Fibroblast of lung (primary cell): ENCODE data around the gene ZNF669.

Experiments
- EZH2 ChIP-seq: IDR thresholded peaks from 2 replicates; pipeline ENCODE4 v1.5.1; 2012; ENCODE audit warnings: low read length, control low read depth, mild to moderate bottlenecking; ENCODE audit errors: missing control alignments
- TF ChIP-seq, protein P1 (sequence below), 2 donors: IDR thresholded peaks in 1 of 2; conservative IDR thresholded peaks in 1 of 2; 1 replicate in 1 of 2; 2 replicates in 1 of 2; pipeline ENCODE4 v1.5.1; 2011 to 2012; ENCODE audit warnings: low read length in 2 of 2, control low read depth in 1 of 2, inconsistent platforms in 1 of 2, low read depth in 1 of 2, mild to moderate bottlenecking in 1 of 2

- TF ChIP-seq, protein P1, sequence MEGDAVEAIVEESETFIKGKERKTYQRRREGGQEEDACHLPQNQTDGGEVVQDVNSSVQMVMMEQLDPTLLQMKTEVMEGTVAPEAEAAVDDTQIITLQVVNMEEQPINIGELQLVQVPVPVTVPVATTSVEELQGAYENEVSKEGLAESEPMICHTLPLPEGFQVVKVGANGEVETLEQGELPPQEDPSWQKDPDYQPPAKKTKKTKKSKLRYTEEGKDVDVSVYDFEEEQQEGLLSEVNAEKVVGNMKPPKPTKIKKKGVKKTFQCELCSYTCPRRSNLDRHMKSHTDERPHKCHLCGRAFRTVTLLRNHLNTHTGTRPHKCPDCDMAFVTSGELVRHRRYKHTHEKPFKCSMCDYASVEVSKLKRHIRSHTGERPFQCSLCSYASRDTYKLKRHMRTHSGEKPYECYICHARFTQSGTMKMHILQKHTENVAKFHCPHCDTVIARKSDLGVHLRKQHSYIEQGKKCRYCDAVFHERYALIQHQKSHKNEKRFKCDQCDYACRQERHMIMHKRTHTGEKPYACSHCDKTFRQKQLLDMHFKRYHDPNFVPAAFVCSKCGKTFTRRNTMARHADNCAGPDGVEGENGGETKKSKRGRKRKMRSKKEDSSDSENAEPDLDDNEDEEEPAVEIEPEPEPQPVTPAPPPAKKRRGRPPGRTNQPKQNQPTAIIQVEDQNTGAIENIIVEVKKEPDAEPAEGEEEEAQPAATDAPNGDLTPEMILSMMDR (conservative IDR thresholded peaks at IDR 0.05 in 1 of 2, IDR thresholded peaks at IDR 0.05 in 1 of 2; ENCODE audit: low read depth in 1 of 2, low read length in 2 of 2), result no peak
- no peak for TF ChIP-seq EZH2
These were observed 6.6 kb upstream of the ZNF669 start for GRCh38 chr1:247110627-247111258.
